Stimulated activated CD4-positive, alpha-beta T cell treated with anti-CD3 and anti-CD28 coated beads, Interleukin-4, amount 100 ng/mL, for 1 hour (primary cell): ENCODE data around the gene IL2.

Source experiments
- DNase-seq: peaks from one replicate; pipeline ENCODE4 v3.0.0-alpha.2; 2020

Gene IL2

DNA sequence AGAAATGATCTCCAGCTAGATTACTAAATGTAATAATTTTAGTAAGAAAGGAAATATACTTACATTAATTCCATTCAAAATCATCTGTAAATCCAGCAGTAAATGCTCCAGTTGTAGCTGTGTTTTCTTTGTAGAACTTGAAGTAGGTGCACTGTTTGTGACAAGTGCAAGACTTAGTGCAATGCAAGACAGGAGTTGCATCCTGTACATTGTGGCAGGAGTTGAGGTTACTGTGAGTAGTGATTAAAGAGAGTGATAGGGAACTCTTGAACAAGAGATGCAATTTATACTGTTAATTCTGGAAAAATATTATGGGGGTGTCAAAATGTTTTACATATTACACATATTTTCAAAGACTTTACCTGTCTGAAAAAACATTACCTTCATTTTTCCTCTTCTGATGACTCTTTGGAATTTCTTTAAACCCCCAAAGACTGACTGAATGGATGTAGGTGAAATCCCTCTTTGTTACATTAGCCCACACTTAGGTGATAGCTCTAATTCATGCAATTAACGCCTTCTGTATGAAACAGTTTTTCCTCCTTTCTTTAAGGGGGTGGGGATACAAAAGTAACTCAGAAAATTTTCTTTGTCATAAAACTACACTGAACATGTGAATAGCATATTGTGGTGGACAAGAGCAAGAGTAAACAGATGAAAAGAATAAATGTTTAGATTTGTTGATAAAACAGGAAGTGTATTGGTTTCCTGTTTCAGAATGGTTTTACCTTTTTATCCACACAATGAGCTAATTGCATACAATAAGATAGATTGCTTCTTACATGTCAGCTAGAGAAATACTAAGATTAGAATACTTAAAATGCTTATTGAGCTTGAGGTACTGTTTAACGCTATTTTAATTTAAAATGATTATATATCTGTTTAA is at the start of gene IL2:
Gene IL2 (minus strand): TSS at position 495 of the 886 bp plus-strand sequence. CDS start 285 bp downstream, at position 210.
- no peak for DNase-seq

DNA sequence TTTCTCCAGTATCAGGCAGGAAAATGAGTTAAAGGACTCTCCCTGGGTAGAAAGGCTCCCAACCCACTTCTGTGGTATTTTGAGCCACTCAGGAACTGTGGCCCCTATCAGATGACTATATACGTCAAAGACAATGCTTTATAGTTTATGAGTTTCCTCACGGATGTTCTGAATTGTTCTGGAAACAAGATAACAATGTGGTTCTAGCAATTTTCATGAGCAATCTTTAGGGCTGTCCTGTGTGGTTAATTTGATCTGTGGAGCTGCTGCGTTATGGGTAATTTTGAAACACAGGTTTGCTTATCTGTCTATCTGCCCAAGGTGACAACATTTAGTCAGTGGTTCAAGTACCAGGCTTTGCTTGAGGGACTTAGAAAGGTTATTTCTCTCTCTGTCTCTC is 46.7 kb upstream of the IL2 start:
- no peak for DNase-seq

DNA sequence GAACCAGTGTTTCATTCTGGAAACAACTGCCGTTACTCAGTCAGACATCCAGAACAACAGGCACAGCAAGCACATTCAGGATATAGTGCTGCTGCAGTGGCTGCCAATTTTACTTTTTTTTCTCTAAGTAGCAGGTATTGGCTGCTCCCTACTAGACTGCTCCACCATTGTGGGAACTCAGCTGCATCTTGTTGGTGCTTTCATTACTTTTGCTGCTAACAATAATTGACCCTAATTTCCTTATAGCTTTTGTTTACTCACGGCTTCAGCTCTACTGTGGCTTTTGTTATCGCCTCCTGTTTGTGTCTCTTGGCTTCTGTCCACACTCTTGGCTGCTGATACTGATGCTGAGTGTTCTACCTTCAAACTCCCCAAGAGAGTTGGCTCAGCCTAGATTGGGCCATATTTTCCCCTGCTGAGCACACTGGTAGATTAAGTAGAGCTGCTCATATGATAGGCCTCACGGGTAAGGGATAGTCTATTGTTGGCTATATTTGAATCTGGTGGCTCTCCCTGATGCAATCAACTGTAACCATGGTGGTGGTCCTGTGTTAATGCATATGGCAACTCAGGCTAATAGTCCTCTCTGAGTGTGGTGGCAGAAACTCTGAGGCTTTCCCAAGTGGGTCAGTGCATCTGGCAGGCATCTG is 44.5 kb upstream of the IL2 start:
- no peak for DNase-seq

DNA sequence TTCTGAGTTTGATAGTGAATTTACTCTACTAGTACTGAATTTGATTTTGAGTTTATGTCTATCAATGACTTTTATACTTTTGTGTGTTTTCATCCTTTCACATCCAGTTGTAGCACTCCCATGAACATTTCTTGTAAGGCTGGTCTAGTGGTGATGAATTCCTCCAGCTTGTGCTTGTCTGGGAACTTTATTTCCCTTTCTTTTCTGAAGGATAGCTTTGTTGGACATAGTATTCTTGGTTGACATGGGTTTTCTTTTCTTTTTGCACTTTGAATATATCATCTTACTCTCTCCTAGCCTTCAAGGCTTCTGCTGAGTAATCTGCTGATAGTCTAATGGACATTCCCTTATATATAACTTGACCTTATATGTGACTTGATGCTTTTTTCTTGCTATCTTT is 32.5 kb upstream of the IL2 start:
- no peak for DNase-seq

DNA sequence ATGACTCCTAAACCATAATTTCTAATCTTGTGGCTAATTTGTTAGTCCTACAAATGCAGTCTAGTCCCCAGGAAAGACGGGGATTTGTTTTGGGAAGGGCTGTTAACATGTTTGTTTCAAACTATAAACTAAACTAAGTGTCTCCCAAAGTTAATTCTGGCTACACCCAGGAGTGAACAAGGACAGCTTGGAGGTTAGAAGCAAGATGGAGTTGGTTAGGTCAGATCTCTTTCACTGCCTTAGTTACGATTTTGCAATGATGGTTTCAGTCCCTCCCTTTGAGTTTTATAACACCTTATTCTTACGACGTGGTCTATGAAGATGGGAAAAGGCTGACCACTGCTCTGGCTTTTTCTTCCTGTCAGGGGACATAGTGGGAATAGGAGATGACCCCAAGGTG is 27.0 kb upstream of the IL2 start:
- DNase-seq, result no peak

DNA sequence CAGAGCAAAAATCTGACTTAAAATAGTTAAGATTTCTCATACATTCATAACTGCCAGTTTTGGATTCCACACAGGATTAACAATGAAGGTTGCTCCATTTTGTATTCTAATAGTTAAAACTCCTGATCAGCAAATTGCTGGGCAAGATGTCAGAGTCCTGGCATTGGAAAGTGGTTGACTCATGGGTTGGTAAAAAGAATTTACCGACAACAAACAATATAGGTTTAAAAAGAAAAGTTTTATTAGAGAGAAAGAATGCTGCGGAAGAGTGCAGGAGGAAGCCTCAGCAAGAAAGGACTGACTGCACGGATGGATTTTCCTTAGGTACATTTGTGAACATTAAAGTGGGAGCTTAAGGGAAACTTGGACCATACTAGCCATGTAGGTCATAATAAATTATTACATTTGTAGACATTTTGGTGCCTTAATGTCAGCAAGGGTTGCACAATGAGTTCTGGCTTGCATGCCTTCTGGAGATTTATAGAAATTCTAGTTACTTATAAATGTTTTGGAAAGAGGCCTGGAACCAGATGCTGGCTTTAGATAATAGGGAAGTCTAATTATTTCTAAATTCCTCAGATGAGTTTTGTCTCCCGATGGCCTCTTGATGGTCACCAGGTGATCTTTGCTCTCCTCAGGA is 25.4 kb upstream of the IL2 start:
- no peak for DNase-seq

DNA sequence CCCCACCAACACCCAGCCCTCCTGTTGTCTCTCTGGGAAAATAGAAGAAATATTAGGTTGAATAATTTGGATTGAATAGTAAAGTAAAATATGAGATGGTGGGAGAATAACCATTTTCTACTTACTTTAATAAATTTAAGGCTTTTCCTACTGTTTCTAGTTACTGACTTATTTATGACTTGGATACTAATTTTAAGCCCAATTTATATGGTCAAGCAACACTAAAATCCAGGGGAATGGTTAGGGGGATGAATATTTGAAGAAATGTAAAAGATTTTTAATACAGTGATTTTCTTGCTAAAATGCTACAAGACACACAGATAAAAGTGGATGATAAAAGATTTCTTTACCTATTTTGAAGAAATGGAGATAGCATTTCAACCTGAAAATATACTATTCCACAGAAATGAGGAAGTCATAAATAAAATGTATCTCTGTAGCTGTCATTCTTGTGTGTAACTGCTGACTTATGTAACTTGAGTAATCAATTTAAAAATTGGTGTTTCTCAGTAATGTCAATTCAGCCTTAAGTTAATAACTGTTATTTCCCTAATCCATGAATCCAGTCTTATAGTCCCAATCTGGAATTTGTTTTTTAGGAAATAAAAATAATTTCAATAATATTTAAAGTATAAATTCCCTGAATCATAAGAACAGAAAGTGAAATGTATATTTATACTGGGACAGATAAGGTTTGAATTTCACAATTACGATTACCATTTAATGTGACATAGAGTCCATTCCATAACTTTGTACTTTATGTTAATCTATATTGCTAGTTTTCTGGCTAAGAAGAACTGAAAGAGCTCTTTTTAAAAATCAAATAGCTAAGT is 24.3 kb upstream of the IL2 start:
- DNase-seq, result no peak

DNA sequence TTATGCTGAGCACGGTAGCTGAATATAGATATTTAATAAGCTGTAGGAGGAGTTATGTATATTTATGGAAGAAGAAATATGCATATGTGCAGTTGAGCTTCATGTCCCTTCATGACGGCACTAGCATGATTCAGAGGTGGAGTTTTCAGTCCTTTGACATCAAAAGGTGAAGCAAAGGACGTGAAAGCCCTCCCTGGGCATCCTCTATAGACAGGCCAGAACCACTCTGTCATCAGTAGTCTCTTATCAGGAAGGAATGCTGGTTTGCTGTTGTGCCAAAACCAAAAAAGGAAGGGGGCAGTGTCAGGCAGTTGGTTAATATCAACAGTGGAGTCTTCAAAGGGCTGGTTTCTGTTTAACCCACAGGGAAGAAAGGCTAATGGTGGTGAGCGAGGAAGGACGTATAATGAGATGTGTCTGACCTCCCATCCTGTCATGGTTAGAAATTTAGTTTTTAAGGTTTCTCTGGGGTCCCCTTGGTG is 23.5 kb upstream of the IL2 start:
- no peak for DNase-seq

DNA sequence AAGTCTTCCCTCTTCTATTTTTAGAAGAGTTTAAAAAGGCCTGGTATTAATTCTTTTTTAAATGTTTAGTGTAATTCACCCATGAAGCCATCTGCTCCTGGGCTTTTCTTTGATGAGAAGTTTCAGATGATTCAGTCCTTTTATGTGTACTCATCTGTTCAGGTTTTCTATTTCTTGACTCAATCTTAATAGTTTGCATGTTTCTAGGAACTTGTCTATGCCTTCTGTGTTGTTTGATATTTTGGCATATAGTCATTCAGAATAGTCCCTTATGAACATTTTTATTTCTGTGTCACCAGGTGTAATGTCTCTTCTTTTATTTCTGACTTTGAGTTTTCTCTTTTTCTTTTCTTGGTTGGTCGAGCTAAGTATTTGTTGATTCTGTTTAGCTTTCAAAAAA is 20.2 kb upstream of the IL2 start:
- DNase-seq, result no peak

DNA sequence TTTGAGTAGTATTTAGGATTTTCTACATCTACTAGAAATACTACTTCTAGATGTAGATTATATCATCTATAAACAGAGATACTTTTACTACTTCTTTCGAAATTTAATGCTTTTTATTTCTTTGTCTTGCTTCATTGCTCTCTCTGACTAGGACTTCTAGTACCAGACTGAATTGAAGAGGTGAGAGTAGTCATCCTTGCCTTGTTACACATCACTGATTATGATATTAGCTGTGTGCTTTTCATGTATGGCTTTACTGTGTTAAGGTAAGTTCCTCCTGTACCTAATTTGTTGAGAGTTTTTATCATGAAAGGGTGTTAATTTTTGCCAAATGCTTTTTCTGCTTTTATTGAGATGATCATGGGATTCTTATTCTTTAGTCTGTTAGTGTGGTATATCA is 19.6 kb upstream of the IL2 start:
- no peak for DNase-seq

DNA sequence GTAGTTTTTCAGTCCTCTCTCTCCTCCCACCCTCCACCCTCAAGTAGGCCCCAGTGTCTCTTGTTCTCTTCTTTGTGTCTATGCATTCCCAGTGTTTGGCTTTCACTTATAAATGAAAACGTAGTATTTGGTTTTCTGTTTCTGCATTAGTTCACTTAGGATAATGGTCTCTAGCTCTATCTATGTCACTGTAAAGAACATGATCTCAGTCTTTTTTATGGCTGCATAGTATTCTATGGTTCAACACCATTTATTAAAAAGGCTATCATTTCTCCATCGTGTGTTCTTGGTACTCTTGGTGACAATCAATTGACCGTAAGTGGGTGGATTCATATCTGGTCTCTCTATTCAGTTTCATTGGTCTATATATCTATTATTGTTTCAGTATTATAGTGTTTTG is 18.7 kb upstream of the IL2 start:
- DNase-seq, result no peak

DNA sequence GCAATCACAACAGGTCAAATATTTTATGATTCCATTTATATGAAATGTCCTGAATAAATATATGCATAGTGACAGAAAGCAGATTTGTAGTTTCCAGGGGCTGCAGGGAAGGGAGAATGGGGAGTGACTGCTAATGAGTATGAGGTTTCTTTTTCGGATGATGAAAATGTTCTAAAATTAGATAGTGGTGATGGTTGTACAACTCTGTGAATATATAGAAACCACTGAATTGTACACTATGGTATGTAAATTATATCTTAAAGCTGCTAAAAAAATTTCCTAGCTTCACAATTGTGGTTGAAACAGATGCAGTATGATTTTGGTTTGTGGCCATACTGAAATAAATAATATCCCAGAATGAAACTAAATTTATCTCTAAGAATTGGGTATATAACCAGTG is 12.9 kb upstream of the IL2 start:
- DNase-seq, result no peak

DNA sequence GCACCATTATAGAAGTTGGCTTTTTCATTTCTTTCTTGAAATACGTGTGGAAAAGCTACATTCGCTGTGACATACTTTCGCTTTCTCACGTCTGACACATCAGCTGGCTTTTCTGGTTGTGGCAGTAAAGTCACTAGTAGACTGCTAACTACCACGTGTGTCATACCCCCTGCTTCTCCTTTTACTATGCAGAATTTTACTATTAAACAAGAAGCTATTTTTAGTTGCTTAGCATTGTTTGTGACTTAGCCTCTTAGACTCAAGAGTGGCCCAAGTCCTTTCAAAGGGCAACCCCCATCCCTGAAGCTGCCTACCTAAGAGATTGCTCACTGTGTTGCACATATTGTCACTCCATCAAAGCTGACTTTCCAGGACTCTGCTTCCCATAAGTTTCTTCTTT is 2.1 kb upstream of the IL2 start:
- peak; percentile 20 for DNase-seq

DNA sequence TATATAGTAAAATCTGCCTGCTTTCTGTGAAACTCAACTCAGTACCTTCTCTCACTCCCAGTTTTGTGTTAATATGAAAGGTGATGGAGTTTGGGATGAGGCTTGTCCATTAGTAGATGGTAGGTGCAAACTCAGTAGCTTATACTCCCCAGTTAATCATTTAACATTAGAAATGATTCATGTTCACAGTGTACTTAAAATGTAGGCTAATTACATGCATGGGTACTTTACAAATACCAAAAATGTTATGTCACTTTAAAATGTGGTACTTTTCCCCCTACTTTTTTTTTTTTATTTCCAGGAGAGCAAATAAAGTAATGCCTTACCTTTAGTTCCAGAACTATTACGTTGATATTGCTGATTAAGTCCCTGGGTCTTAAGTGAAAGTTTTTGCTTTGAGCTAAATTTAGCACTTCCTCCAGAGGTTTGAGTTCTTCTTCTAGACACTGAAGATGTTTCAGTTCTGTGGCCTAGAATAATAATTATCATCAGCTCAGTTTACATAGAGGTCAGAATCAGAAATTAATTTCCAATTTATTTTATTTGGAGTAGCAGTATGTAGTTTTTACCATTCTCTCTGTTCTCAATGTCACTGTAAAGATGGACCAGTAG is 3.0 kb downstream of the IL2 start:
- DNase-seq, result no peak

DNA sequence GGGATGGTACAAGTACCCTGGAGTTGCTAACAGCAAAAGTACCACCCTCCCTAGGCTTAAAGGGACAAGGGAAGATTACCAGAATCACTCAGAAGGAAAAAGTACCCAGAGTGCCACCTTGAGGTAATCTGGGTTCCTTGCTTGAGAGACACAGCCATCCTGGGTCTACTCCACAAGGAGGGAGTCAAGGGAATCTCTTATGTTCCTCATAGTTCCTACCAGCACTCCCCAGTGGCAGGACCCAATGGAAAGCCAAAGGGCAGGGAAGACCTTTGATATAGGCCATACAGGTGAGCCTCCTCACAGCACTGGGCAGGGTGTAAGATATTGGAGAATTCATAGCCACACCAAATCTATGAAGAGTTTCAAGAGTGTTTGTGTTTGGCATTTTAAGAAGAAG is 5.7 kb downstream of the IL2 start:
- peak; percentile 26 for DNase-seq

DNA sequence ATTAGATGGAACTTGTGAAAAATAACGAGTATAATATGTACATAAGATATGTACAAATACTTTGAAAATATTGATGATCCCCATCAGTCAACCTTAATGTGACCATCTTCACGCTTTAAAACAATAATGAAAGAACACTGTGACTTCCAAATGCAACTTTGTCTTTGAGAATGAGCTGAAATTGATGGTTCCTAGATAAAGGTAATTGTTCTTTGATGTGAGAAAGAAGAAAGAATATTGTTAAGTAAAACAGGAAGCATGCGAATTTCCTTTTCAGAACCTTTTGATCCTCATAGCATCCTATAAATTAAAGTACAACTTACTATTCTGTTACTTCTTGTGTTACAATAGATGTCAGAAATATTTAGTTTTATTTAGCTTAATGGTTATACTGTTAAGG is 22.2 kb downstream of the IL2 start:
- DNase-seq, result no peak

DNA sequence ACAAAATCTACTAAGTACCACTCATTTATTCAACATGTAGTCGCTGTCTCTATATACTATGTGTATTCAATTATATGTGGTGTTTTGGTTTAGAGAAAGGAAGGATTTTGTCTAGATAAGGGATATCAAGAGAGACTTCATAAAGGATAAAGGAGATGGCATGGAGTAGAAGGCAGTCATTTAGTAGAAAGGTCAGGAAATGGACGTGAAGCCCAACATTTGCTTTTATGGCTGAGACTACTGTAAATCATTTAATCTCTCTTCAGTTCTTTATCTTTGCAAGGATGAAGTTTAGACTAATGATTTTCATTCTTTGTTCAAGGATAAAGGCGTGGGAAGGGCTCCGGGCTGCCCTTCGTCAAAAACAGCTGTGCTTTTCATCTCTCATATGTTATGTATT is 25.2 kb downstream of the IL2 start:
- DNase-seq, result no peak

DNA sequence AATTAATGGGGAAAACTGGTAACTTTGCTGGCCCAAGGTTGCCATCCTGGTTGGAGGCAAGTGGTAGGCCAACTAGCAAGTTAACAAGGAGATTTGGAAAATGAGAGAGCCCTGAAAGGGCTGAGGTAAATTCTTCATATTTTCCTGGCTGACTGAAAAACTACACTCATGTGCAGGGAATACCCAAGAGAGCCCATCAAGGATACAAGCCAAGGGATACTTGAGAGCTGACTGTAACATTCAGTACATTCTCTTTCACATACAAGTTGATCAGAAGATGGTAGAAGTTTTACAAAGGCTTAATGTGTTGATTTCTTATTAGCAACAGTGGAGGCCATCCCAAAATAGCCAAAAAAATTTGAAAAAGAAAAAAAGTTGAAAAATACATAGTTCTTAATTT is 33.3 kb downstream of the IL2 start:
- DNase-seq, result no peak

DNA sequence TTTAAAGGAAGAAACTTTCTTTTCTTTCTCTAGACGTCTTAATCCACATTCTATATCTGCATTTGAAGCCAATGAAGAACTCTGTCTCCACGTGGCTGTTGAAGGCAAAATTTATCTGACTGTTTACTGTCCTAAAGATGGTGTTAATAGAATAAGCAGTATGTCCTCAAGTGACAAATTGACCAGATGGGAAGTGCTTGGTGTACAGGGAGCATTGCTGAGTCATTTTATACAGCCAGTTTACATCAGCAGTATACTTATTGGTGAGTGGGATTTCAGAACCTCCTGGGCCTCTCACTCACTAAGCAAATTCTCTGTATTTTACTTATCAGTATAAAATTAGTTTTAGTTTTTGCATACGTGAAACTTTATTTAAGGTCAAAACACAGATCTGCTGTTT is 44.0 kb downstream of the IL2 start:
- DNase-seq, result no peak

DNA sequence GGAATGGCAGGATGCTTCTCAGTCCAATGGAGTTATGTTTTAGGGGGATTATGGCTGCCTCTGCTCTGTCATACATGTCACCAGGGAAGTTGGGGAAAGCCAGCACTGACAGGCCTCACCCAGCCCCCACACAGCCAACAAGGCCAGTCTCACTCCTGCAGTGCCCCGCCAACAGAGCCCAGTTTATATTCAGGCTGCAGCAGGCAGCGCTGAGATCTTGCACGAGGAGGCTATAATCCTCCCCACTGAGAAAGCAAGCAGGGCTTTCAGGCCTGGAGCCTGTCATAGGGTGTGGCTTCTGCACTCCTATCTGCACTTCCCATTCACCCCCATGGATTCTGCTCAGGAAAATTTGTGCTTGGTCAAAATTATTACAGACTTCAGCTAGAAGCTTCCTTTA is 52.7 kb downstream of the IL2 start:
- no peak for DNase-seq
